Measurements from ENCODE around the gene NMNAT3. TPM values are rescaled to one million over a fixed set of nuclear protein-coding genes. Genes with fewer than 3 reads are reported as not detected.

Gene NMNAT3
- total RNA-seq, 1 donor from 2014 or later: 10.7 TPM

GRCh38 chr3:139695007-139695406 is 17.2 kb upstream of the NMNAT3 start:
- TF ChIP-seq CTCF (IDR thresholded peaks at IDR 0.05; ENCODE audit: borderline replicate concordance): no peak
- H3K27ac ChIP-seq (replicated peaks): no peak overlapping the region
- DNase-seq: no peak
- H3K36me3 ChIP-seq: no peaks in the 10 kb centered on the region
- intact Hi-C loops (cut with micrococcal nuclease): no loop called here
- no peak overlapping the region for H3K4me3 ChIP-seq
- H3K27me3 ChIP-seq (ENCODE audit: low read depth): no peaks in the 10 kb centered on the region
- no peaks in the 10 kb centered on the region for H3K4me1 ChIP-seq
- no peaks in the 10 kb centered on the region for H3K9me3 ChIP-seq (replicated peaks)

DNA sequence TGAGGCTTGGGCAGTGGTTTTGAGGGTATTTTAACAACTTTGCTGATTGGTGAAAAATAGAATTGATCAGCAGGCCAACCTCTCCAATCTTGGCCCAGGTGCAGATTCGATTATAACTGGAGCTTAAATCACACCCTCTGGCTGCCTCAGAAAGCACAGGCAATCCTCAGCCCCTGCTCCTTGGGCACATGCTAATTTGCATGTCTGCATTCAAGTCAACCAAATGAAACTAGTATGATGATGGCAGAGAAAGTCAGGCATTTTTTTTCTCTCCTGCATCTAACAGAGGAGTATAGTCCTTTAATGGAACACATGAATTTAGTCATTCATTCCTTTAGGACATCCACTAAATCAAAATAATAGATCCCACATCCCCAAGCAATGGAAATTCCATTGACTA is 16.8 kb upstream of the NMNAT3 start:
- no peaks in the 10 kb centered on the region for H3K36me3 ChIP-seq
- H3K4me3 ChIP-seq: no peak overlapping the region
- TF ChIP-seq CTCF (IDR thresholded peaks at IDR 0.05; ENCODE audit: borderline replicate concordance): no peak
- intact Hi-C loops (cut with micrococcal nuclease): no loop called here
- no peak overlapping the region for H3K27ac ChIP-seq (replicated peaks)
- H3K4me1 ChIP-seq: no peaks in the 10 kb centered on the region
- H3K27me3 ChIP-seq (ENCODE audit: low read depth): no peaks in the 10 kb centered on the region
- H3K9me3 ChIP-seq (replicated peaks): no peaks in the 10 kb centered on the region
- DNase-seq: no peak

- Histone ChIP-seq H3K4me1 (no peaks in the 10 kb centered on the region), H3K36me3 (no peaks in the 10 kb centered on the region), H3K4me3 (no peak overlapping the region), H3K27me3 (ENCODE audit: low read depth) (peaks cover 6% of the 10 kb centered on the region), H3K27ac (replicated peaks) (no peak overlapping the region), H3K9me3 (replicated peaks) (no peaks in the 10 kb centered on the region)
- no peak for DNase-seq
- intact Hi-C loops (cut with micrococcal nuclease): no loop called here
- no peak for TF ChIP-seq CTCF (IDR thresholded peaks at IDR 0.05; ENCODE audit: borderline replicate concordance)
Measured at GRCh38 chr3:139691619-139692018, 13.8 kb upstream of the NMNAT3 start.

DNA sequence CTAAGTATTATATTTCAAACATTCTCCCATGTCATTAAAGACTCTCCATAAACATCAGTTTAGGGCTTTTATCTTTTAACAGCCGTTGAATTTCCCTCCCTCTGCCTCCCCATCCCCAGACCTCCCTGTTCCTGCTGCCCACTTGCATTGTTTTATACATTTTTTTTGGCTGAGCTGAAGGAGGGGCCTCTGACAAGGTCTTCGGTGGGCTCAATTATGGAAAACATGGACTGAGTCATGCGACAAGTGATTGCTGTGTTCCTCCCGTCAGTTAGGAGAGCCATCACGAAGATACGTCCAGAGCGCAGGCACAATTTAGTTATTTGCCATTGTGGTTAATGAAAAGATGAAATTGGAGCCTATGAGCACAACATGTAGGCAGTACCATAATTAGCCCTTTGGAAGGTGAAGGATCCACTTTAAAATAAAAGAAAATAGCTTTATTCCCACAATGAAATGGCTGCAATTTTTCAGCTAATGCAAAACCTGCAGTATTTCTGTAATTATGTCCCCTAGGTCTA is 12.0 kb upstream of the NMNAT3 start:
- no peaks in the 10 kb centered on the region for H3K9me3 ChIP-seq (replicated peaks)
- H3K27ac ChIP-seq (replicated peaks): no peak overlapping the region
- intact Hi-C loops (cut with micrococcal nuclease): no loop called here
- TF ChIP-seq CTCF (IDR thresholded peaks at IDR 0.05; ENCODE audit: borderline replicate concordance): no peak
- no peak for DNase-seq
- H3K27me3 ChIP-seq (ENCODE audit: low read depth): peaks cover 18% of the 10 kb centered on the region
- H3K36me3 ChIP-seq: no peaks in the 10 kb centered on the region
- no peaks in the 10 kb centered on the region for H3K4me1 ChIP-seq
- H3K4me3 ChIP-seq: no peak overlapping the region

DNA sequence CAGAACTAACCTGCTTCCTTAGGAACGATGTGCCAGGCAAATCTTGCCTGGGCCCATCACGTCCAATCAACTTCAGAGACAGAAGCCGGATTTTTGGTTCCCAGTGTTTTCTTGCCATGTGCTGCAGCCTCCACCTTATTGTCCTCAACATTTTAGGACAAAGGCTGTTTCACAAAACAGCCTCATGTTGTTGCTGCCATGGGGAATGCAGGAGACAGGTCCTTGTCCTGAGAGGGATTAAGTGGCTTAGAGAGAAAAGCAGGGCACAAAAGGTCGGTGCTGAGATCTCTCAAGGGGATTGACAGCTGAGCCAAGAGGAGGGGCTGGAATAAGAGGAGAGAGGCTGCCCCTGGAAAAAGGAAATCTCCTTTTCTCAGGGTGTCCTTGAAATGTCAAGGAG is 11.3 kb upstream of the NMNAT3 start:
- Histone ChIP-seq H3K36me3 (no peaks in the 10 kb centered on the region), H3K4me3 (no peak overlapping the region), H3K27me3 (ENCODE audit: low read depth) (peaks cover 18% of the 10 kb centered on the region), H3K4me1 (no peaks in the 10 kb centered on the region), H3K9me3 (replicated peaks) (peaks cover 4% of the 10 kb centered on the region), H3K27ac (replicated peaks) (no peak overlapping the region)
- DNase-seq: no peak
- intact Hi-C loops (cut with micrococcal nuclease): no loop called here
- no peak for TF ChIP-seq CTCF (IDR thresholded peaks at IDR 0.05; ENCODE audit: borderline replicate concordance)

DNA sequence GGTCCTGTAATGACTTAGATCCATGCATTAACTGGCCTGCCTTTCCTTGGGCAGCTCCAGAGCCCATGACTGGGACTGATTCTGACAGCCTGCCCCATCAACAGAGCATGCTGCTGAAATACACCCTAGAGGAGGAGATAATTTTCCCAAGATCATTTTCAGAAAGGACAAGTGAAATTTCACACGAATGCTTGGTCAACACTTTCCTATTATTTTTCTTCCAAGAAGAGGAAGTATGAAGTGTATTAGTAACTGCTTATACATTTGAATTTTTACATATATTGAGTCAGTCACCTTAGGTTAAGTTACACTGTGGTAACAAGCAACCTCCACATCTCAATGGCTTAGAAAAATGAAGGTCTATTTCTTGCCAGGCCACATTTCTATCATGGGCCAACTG is 9.7 kb upstream of the NMNAT3 start:
- peaks cover 18% of the 10 kb centered on the region for H3K27me3 ChIP-seq (ENCODE audit: low read depth)
- no peak overlapping the region for H3K4me3 ChIP-seq
- no peaks in the 10 kb centered on the region for H3K4me1 ChIP-seq
- no peaks in the 10 kb centered on the region for H3K36me3 ChIP-seq
- no peak overlapping the region for H3K27ac ChIP-seq (replicated peaks)
- H3K9me3 ChIP-seq (replicated peaks): peaks cover 4% of the 10 kb centered on the region
- no peak for DNase-seq
- intact Hi-C loops (cut with micrococcal nuclease): no loop called here
- TF ChIP-seq CTCF (IDR thresholded peaks at IDR 0.05; ENCODE audit: borderline replicate concordance): no peak

Measured in left ventricle myocardium inferior (tissue), 1 donor.